Thoracic aorta (tissue), 2 donors: ENCODE measurements around the gene MEX3D. TPM values are rescaled to one million over a fixed set of nuclear protein-coding genes. Genes with fewer than 3 reads are reported as not detected.

Experiments used
- ATAC-seq: fragments of 150-250 bp; one replicate; pipeline ENCODE4 v1.8.0; 2017; ENCODE audit warnings: low read depth; ENCODE audit not compliant: insufficient number of reproducible peaks, low FRiP score
- DNase-seq: peaks from one replicate; pipeline ENCODE4 v3.0.0-alpha.2; 2020; ENCODE audit warnings: low spot score
- H3K27ac ChIP-seq, 2 donors: fragments of 200-600 bp; sonication (generic); 1 replicate in 1 of 2; 2 replicates in 1 of 2; pipeline ENCODE4 v1.5.1; 2016; ENCODE audit warnings: mild to moderate bottlenecking in 2 of 2, moderate library complexity in 2 of 2
- H3K27me3 ChIP-seq: fragments of 200-600 bp; sonication (generic); replicated peaks from 2 replicates; pipeline ENCODE4 v1.6.0; 2016; ENCODE audit warnings: mild to moderate bottlenecking; ENCODE audit not compliant: insufficient read depth
- H3K36me3 ChIP-seq: fragments of 200-600 bp; sonication (generic); one replicate; pipeline ENCODE4 v1.5.1; 2016
- H3K4me1 ChIP-seq, 2 donors: fragments of 200-600 bp; sonication (generic); 1 replicate in 1 of 2; 2 replicates in 1 of 2; pipeline versions ENCODE4 v1.5.1 to v1.6.0; 2016; ENCODE audit warnings: low read depth in 2 of 2, mild to moderate bottlenecking in 1 of 2; ENCODE audit not compliant: control insufficient read depth in 1 of 2
- H3K4me3 ChIP-seq: fragments of 200-600 bp; sonication (generic); 2 replicates; pipeline ENCODE4 v1.5.1; 2016; ENCODE audit warnings: mild to moderate bottlenecking
- H3K9me3 ChIP-seq: fragments of 200-600 bp; sonication (generic); 2 replicates; pipeline ENCODE4 v1.5.1; 2016
- total RNA-seq, 2 donors: library from RNA; depleted of rRNA; stranded (reverse); fragments of >200 nt; gene quantifications; one replicate each; pipeline versions ENCODE4 v1.1.0 to v1.2.3, GENCODE V29; 2016
- TF ChIP-seq, protein P1 (sequence below): fragments of 200-600 bp; sonication (generic); IDR thresholded peaks from one replicate; pipeline ENCODE4 v1.5.1; 2019; ENCODE audit warnings: antibody characterized with exemption

The MEX3D gene
- total RNA-seq, 2 donors from 2014 or later, result 23.4 to 26.4 TPM

DNA sequence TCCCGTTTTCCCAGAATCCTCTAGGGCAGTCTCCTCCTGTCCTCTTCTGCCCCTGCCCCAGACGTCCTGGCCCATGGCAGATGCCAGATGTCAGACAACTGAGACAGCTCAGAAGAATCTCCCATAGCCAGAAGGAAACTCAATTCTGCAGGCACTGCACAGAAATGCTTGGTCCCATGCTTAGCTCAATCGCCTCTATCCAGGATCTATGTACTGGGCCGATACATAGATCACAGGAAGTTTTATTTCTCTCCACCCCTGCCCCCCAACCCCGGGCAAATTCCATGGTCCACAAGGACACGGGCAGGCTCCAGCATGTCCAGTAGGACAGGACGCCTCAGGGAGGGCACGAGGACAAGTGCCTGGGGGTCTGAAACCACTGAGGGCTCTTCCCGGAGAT lies 19.7 kb upstream of the MEX3D start:
- no peak overlapping the region for H3K4me3 ChIP-seq
- TF ChIP-seq, protein P1, sequence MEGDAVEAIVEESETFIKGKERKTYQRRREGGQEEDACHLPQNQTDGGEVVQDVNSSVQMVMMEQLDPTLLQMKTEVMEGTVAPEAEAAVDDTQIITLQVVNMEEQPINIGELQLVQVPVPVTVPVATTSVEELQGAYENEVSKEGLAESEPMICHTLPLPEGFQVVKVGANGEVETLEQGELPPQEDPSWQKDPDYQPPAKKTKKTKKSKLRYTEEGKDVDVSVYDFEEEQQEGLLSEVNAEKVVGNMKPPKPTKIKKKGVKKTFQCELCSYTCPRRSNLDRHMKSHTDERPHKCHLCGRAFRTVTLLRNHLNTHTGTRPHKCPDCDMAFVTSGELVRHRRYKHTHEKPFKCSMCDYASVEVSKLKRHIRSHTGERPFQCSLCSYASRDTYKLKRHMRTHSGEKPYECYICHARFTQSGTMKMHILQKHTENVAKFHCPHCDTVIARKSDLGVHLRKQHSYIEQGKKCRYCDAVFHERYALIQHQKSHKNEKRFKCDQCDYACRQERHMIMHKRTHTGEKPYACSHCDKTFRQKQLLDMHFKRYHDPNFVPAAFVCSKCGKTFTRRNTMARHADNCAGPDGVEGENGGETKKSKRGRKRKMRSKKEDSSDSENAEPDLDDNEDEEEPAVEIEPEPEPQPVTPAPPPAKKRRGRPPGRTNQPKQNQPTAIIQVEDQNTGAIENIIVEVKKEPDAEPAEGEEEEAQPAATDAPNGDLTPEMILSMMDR, result no peak
- DNase-seq, result no peak
- ATAC-seq, result no peak
- no peak overlapping the region for H3K27ac ChIP-seq
- no peaks in the 10 kb centered on the region for H3K9me3 ChIP-seq
- peaks cover under 1% of the 10 kb centered on the region for H3K36me3 ChIP-seq
- H3K4me1 ChIP-seq, result peaks cover 10 to 20% of the 10 kb centered on the region in 2 donors
- H3K27me3 ChIP-seq, result no peaks in the 10 kb centered on the region

DNA sequence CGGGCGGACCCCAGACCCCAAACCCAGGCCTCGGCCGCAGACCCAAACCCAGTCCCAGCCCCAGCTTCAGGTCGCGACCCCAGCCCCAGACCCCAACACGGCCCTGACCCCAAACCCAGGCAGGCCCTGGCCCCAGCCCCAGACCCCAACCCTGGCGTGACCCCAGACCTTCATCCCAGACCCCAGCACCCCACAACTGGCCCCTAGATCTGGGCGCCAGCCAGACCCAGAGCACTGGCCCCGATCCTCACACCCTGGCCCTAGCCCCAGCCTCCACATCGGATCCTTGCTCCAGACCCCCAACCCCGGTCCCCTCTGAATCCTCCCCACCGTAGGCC lies 17.1 kb upstream of the MEX3D start:
- no peaks in the 10 kb centered on the region for H3K9me3 ChIP-seq
- TF ChIP-seq, protein P1, result no peak
- H3K36me3 ChIP-seq, result peaks cover 23% of the 10 kb centered on the region
- H3K4me1 ChIP-seq, result peaks cover 0 to 4% of the 10 kb centered on the region in 2 donors
- no peak for ATAC-seq
- no peak overlapping the region for H3K27ac ChIP-seq
- no peaks in the 10 kb centered on the region for H3K27me3 ChIP-seq
- H3K4me3 ChIP-seq, result no peak overlapping the region
- no peak for DNase-seq

DNA sequence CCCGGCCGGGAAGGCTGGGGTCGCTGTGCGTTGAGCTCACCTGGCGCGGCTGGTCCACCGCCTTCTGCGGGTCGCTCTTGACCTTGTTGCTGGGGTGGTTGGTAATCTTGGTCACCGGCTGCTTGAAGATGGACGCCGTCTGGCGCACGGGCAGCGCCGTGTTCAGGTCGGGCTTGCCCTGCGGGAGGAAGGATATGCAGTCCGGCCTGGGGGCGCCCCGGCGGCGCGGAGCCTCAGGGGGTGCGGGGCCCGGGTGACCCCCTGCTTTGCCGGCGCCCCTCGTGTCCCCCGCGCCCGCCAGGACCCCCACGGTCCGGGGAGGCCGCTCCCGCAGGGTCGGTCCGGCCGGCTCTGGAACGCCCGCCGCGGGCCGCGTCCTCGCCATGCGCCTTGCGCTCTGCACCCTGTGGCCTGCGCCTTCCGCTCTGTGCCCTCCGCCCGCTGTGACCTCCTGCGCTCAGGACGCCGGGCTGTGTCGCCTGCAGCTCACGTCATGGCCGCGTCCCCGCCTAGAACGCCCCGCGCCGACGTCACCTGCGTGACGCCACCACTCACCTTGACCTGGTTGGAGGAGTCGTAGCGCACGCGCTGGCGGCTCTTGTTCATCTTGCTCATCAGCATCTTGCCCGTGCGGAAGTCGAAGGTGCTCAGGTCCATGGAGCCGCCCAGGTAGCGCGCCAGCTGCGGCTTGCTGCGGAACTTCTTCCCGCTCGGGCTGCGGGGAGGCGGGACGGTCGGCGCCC lies 16.5 kb upstream of the MEX3D start:
- Histone ChIP-seq H3K27me3 (no peaks in the 10 kb centered on the region), H3K4me1 (no peaks in the 10 kb centered on the region), H3K4me3 (no peak overlapping the region), H3K9me3 (no peaks in the 10 kb centered on the region), H3K36me3 (peaks cover 29% of the 10 kb centered on the region), H3K27ac (no peak overlapping the region)
- TF ChIP-seq, protein P1, result no peak
- ATAC-seq (no peak), DNase-seq (no peak)

DNA sequence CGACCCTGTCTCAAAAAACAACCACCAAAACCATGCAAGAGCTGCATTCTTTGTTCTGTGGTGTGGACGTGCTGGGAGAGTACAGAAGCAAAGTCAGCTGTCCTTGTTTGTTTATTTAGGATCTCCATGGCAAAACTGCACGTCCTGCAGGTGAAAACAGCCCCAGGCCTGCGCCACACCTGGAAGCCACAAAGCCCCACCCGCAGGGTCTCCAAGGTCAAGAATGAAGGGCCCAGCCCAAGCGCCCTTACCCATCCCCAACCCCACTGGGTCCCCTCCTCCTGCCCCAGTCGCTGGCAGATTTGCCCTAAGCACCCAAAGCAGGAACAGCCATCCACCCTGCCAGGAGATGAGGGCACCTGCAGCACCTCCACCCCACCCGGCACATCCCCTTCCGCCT lies 14.1 kb upstream of the MEX3D start:
- H3K9me3 ChIP-seq, result no peaks in the 10 kb centered on the region
- TF ChIP-seq, protein P1, result no peak
- ATAC-seq, result no peak
- no peaks in the 10 kb centered on the region for H3K27me3 ChIP-seq
- no peak overlapping the region for H3K27ac ChIP-seq
- no peak for DNase-seq
- no peaks in the 10 kb centered on the region for H3K4me1 ChIP-seq
- no peak overlapping the region for H3K4me3 ChIP-seq
- peaks cover 45% of the 10 kb centered on the region for H3K36me3 ChIP-seq

DNA sequence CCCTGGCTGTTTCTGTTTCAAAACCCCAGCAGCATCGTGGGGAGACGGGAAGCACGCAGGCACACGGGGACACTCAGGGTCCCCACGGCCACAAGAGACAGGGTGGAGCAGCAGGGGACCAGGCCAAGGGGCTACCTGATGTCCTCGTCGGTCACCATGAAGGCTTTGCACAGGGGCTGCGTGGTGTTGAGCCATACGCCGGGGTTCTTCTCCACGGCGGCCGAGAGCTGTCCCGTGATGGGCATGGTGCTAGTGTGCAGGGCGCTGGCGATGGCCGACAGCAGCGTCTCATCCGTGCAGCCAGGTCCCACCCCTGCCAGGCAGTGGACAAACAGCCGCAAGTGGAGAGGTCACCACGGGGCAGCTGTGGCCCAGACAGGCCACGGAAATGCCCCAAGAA lies 12.8 kb upstream of the MEX3D start:
- H3K4me1 ChIP-seq, result no peaks in the 10 kb centered on the region

More for the DNA sequence above, 12.8 kb upstream of the MEX3D start:
- TF ChIP-seq, protein P1, result no peak
- no peak for ATAC-seq
- H3K36me3 ChIP-seq, result peaks cover 46% of the 10 kb centered on the region
- no peaks in the 10 kb centered on the region for H3K27me3 ChIP-seq
- no peak for DNase-seq
- no peak overlapping the region for H3K4me3 ChIP-seq
- no peak overlapping the region for H3K27ac ChIP-seq
- H3K9me3 ChIP-seq, result no peaks in the 10 kb centered on the region
